Measurements from ENCODE around the gene TVP23C.

- TF ChIP-seq CTCF (IDR thresholded peaks at IDR 0.05) (no peak), POLR2A (IDR thresholded peaks at IDR 0.05) (no peak)
Measured at GRCh38 chr17:15498107-15498506, 65.2 kb downstream of the TVP23C start.
